CD4-positive, alpha-beta T cell treated with Interleukin-17A for 1 hour (primary cell): ENCODE results near the gene GAMT.

Source experiments
- DNase-seq: peaks from one replicate; pipeline ENCODE4 v3.0.0-alpha.2; 2020

Gene GAMT

GRCh38 chr19:1401138-1401888 lies at the start of gene GAMT:
GAMT (minus strand) TSS chr19:1401542; CDS start chr19:1401476, 66 bp downstream.
- peak; percentile 55 for DNase-seq

DNA sequence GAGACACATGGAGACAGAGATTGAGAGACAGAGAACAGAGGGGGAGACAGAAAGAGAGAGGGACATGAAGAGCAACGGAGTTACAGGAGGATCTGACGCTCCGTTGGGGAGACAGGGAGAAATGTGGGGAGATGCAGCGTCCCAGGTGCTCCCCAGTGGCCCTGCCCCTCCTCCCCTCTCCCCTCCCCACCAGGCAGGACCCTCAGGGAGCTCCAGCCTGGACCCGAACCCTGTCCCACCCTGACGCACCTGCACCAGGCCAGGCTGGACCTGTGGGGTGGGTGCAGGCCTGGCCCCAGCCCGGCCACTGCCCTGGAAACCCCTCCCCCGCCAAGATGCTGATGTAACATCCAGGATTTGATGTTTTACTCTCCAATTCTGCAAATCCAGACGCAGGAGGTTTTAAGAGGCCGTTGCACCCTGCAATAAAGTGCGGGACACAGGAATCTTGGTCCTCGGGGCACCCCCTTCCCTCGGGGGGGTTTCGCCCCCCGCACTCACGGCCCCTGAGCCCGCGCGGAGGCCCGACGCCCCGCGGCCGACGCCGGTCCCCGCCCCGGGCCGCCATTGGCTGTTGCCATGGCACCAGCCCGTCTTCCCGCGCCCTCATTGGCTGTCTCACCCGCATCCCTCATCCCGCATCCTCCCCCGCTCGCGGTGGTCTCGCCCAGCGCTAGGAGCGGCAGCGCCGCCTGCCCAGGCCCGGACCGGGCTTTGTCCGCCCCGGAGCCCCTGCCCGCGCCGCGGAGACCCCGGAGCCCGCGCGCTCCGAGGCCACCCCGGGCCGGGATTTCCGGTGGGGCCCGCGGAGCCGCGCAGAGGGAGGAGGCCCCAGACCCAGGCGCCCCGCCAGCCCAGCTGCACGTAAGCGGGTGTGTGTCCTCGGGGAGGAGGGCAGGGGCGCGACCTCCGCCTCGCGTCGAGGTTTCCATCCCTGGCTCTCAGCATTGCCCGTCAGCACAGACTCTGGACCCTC lies 48.4 kb upstream of the GAMT start, which contains the start of gene APC2:
Gene APC2, plus strand, starts transcription at position 655 of the 976 bp plus-strand sequence. CDS start 2,881 bp downstream, outside the sequence.
- peak; percentile 31 for DNase-seq

DNA sequence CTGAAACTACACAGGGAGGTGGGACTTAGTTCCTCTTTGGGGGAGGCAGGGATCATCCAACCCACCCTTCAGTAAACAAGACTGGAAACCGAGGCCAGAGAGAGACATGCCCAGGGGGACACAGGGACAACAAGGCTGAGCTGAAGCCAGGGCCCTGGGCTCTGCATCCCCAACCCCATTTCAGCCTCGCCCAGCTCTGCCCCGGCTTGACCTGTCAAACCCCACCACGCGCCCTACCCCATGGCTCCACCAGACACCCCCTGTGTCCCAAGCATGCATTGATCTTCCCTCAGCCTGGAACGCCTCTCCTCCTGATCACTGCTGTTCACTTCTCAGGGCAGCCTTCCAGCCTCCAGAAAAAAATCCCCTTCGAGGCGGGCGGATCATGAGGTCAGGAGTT lies 46.6 kb upstream of the GAMT start:
- no peak for DNase-seq

- DNase-seq = no peak
These were observed 46.2 kb upstream of the GAMT start for GRCh38 chr19:1447504-1447903.

- no peak for DNase-seq
These were observed 45.6 kb upstream of the GAMT start for GRCh38 chr19:1446713-1447481.

DNA sequence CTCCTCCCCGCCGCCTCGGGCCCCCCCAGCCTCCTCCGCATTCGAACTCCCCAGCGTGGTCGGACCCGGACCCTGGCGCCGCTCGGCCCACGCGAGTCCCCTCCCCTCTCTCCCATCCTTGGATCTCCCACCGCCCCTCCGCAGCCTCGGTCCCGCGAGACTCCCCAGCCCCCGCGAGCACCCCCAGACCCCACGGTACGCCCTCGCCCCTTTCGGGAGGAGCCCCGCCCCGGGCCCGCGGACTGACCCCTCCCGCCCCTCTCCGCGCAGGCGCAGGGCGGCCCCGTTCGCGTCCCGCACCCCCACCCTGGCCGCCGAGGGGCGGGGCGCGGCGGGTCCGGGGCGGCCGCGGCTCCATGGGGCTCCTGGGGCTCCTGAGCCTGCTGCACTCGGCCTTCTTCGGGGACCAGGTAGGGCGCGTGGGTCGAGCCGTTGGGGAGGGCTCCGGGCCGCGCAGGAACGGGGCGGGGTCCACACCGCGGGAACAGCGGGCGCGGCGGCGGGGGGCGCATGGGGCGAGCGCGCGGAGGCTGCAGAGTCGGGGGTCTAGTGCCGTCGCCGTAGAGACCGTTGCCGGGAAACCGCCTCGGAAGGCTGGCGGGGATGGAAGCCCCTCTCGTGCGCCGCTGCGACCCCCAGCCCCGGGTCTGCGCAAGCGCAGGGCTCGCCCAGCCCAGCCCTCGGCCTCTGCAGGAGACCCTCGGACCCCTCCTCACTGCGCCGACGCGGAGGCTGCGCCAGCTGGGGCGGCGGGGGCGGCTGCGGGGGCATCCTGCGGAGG lies 44.8 kb upstream of the GAMT start:
- no peak for DNase-seq

DNA sequence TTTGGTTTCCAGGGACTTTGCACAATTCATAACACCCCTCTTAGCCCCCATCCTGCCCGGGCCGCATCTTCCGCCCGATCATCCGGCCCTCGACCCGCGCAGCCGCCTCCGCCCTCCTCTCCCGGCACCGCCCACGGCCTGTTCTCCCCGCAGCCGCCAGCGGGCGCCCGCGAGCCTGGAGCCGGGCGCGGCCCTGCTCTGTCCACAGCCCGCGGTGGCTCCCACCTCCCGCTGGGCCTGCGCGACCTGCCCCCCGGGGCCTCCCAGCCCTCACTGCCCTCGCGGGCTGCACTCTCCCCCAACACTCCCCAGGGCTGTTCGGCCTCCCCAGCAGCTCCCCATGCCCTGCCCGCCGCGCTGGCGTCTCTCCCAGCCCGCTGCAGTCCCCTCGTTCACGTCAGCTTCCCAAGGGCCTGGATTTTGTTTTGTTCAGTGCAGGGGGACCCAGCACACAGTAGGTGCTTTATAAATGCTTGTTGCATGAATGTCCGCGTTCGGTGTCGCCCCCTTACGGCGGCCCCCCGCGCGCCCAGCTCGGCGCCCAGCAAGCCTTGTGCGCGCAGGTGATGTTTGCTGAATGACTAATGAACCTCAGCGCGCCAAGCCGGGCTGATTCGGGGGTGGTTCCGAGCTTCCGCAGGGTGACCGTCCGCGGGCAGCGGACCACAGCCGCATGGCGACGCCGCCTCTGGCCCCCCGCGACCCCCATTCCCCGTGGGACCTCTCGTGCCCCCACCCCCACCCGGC lies 44.0 kb upstream of the GAMT start:
- DNase-seq = peak; percentile 79

DNA sequence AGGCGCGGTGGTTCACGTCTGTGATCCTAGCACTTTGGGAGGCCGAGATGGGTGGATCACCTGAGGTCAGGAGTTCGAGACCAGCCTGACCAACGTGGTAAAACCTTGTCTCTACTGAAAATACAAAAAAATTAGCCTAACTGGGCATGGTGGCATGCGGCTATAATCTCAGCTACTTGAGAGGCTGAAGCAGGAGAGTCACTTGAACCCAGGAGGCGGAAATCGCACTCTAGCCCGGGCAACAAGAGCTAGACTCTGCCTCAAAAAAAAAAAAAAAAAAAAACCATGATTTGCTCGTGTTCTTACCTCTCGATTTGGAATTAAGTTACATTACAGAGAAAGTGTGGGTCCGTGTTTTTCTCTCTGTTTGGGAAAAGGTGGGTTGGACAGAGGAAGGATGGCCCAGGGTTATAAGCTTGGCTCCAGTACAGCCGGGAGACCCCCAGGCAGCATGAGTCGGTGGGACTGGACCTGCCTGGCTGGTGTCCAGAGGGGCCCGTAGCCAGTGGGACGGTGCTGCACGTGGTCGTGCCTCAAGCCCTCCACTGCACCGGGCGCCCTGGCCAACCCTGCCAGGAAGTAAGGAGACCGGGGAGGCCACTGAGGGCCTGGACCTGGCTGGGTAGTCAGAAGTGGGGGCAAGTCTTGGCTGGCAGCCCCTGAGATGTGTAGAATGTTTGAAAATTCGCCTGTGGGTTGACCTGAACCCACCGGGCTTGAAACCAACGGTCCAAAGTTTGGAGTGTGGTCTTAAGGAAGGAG lies 40.5 kb upstream of the GAMT start:
- DNase-seq = no peak

DNA sequence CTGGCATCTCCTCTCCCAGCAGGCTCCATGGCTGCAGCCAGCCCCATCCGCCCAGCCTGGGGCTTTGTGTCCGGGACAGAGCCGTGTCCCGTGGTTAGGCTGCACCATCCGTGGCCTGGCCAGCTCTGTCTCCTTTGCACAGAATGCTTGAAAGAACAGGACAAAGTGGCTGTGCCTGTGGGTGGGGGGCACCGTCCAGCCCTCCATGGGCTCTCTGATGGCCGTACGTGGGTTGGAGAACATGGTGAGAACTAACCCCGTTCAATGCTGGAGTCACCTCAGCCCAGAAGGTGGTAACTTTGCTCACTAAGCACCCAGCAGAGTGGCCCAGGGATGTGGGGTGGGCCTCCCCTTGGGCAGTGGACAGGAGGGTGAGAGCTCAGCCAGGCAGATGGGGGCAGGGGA lies 39.7 kb upstream of the GAMT start:
- no peak for DNase-seq

GRCh38 chr19:1440418-1440801 lies 39.1 kb upstream of the GAMT start:
- DNase-seq = no peak

DNA sequence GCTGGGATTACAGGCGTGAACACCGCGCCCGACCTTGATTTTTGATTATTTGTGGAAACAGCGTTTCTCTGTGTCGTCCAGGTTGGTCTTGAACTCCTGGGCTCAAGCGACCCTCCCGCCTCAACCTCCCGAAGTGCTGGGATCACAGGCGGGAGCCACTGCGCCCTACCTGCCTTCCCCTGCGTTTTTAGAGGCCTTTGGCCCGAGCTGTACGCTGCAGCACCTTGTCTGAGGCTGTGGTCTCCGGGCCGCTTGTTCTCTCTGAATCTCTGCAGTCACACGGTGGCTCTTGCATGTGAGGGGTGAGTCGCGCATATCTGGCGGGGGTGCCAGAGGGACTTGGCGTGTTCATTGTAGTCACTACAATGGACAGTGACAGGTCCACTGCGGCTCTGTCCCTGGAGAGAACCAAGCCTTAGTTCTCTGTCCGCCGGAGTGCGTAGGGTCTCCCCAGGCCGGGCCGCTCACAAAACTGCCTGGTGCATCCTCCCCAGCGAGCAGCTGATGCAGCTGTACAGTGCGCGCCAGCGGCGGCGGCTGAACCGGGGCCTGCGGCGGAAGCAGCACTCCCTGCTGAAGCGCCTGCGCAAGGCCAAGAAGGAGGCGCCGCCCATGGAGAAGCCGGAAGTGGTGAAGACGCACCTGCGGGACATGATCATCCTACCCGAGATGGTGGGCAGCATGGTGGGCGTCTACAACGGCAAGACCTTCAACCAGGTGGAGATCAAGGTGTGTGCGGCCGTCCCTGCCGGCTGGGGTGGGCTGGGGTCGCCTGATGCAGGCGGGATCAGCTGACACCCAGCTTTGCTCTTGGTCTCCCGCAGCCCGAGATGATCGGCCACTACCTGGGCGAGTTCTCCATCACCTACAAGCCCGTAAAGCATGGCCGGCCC lies 38.4 kb upstream of the GAMT start:
- peak; percentile 40 for DNase-seq

DNA sequence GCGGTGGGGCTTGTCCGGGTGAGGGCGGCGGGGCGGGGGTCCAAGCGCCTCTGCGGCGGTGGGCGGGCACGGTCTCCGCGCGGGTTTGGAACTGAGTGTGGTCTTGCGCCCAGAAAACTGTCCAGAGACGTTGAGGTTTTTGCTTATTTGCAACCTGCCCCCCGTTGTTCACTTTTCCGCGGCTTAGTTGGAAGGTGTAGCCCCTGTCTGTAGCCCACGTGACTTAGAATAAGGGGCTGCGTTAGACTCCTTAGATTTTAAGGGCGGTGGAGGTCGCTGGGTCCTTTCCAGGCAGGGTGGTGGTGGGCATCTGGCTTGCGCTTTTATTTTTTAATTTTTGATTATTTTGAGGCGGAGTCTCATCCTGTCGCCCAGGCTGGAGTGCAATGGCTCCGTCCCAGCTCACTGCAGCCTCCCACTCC lies 37.6 kb upstream of the GAMT start:
- peak; percentile 16 for DNase-seq

- DNase-seq = peak; percentile 96
These were observed 36.9 kb upstream of the GAMT start, which contains the start of gene RPS15 for GRCh38 chr19:1438035-1438932. RPS15 (plus strand) TSS chr19:1438396; CDS start chr19:1438426, 30 bp downstream.

- DNase-seq = no peak
These were observed 36.3 kb upstream of the GAMT start for GRCh38 chr19:1437609-1438008.

GRCh38 chr19:1435378-1435989 lies 34.1 kb upstream of the GAMT start:
- no peak for DNase-seq

- no peak for DNase-seq
These were observed 33.3 kb upstream of the GAMT start for GRCh38 chr19:1434577-1435060.

- DNase-seq = no peak
These were observed 32.7 kb upstream of the GAMT start for GRCh38 chr19:1434040-1434366.
